HG03575 (cell line): Measurements from ENCODE around the gene DPEP2.
"Not testable (repeated sequence)": the region's sequence is repeated elsewhere in the genome, so short reads cannot be mapped to it uniquely, and the experiment has no call there.

Experiments used
- ATAC-seq: cut with Tn5 transposase; IDR thresholded peaks from one replicate; pipeline ENCODE4 v1.9.1; 2021; ENCODE audit not compliant: unreplicated experiment, insufficient number of reproducible peaks, low FRiP score; ENCODE audit errors: extremely low read depth

DPEP2 gene

GRCh38 chr16:68009872-68010271 lies 10.6 kb upstream of the DPEP2 start:
- not testable (repeated sequence) for ATAC-seq

GRCh38 chr16:68009157-68009735 lies 10.0 kb upstream of the DPEP2 start:
- no peak for ATAC-seq

- ATAC-seq = no peak
These were observed 6.6 kb upstream of the DPEP2 start for GRCh38 chr16:68005786-68006286.

DNA sequence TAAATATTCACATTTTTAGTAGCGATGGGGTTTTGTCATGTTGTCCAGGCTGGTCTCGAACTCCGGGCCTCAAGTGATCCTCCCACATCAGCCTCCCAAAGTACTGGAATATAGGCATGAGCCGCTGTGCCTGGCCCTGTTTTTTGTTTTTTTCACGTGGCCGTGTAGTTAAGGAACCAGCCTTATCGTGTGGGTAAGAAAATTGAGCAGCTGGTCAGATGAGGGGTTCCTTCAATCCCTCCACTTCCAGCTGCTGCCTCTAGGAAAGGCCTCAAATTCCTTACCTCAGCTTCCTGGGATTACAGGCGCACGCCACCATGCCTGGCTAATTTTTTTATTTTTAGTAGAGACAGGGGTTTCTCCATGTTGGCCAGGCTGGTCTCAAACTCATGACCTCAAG lies 5.9 kb upstream of the DPEP2 start:
- no peak for ATAC-seq

- ATAC-seq = no peak
These were observed 3.7 kb upstream of the DPEP2 start for GRCh38 chr16:68003031-68003430.

- ATAC-seq = no peak
These were observed 1.2 kb upstream of the DPEP2 start for GRCh38 chr16:68000450-68000849.

- ATAC-seq = no peak
These were observed 701 bp upstream of the DPEP2 start for GRCh38 chr16:67999985-68000384.

- not testable (repeated sequence) for ATAC-seq
These were observed 979 bp downstream of the DPEP2 start for GRCh38 chr16:67998231-67998778.

DNA sequence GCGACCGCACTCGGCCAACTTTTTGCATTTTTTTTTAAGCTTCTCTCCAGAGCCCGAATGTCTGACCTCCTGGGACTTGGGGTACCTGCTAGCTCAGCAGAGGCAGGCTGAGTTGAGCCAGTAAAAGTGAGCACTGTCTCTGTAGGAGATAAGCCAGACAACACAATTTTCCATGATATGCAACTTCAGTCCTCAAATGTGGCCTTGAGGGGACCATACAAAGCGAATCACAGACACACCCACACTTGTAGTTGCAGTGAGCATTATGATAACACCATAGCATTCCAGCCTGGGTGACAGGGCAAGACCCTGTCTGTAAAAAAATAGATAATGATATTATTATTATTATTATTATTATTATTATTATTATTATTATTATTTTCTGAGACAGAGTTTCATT lies 2.6 kb downstream of the DPEP2 start:
- ATAC-seq = no peak

GRCh38 chr16:67995423-67995822 lies 3.9 kb downstream of the DPEP2 start:
- no peak for ATAC-seq

DNA sequence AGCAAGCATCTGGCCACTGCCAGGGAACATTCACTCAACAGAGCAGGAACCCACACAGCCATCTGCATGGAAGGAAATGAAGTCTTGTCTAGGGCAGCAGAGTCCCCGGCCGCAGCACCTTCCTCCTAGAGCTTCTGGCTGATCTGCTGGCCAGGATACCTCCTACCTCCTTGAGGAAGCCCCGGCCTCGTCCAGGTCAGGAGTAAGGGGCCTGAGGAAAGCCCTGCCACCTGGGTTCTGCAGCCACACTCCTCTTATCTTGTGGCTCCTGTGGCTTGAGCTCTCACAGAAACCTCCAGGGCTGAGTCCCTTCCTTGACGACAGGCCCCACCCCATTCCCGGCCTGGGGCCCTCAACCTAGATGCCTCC lies 5.3 kb downstream of the DPEP2 start:
- not testable (repeated sequence) for ATAC-seq

- ATAC-seq = no peak
These were observed 5.9 kb downstream of the DPEP2 start for GRCh38 chr16:67993207-67994039.

GRCh38 chr16:67992661-67993206 lies 6.5 kb downstream of the DPEP2 start:
- ATAC-seq = no peak

- no peak for ATAC-seq
These were observed 9.3 kb downstream of the DPEP2 start for GRCh38 chr16:67990018-67990386.

- ATAC-seq = no peak
These were observed 9.8 kb downstream of the DPEP2 start for GRCh38 chr16:67989322-67990017.

DNA sequence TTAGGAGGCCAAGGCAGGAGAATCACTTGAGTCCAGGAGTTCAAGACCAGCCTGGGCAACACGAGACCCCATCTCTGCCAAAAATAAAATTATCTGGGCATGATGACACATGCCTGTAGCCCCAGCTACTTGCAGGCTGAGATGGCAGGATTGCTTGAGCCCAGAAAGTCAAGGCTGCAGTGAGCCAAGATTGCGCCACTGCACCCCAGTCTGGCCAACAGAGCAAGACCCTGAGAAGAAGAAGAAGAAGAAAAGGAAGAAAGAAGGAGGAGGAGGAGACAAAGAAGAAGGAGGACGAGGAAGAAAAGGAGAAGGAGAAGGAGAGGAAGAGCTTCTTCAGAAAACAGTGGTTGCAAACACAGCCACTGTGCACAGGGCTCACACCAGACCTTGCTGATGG lies 10.6 kb downstream of the DPEP2 start:
- ATAC-seq = no peak

- no peak for ATAC-seq
These were observed 11.7 kb downstream of the DPEP2 start for GRCh38 chr16:67987460-67988160.

- ATAC-seq = no peak
These were observed 12.3 kb downstream of the DPEP2 start for GRCh38 chr16:67986949-67987348.
